Measurements from ENCODE around the gene CRKL.

GRCh38 chr22:20937031-20937793 is 20.0 kb downstream of the CRKL start:
- no peak for TF ChIP-seq CTCF (IDR thresholded peaks at IDR 0.05)
- TF ChIP-seq POLR2A (IDR thresholded peaks at IDR 0.05) = no peak

Measured in heart left ventricle (tissue), 13 donors.